ENCODE measurements around the gene ITIH3. TPM values are rescaled to one million over a fixed set of nuclear protein-coding genes. Genes with fewer than 3 reads are reported as not detected.

ITIH3 gene
- total and polyA plus RNA-seq, 9 donors: 0.23 to 14.2 (median 1.8) TPM

DNA sequence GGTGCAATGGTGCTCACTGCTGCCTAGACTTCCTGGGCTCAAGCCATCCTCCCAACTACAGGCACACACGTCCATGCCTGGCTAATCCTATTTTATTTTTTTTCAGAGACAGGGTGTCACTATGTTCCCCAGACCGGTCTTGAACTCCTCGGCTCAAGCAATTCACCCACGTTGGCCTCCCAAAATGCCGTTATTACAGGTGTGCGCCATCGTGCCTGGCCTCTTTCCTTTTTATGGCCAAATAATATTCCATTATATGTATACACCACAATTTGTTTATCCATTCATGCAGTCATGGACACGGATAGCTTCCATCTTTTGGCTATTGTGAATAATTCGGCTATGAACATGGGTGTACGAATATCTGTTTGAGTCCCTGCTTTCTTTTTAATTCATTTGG is 22.9 kb upstream of the ITIH3 start:
- DNase-seq: peak in 1 of 5 donors; percentile 18
- Histone ChIP-seq H3K27ac (no peak overlapping the region), H3K4me3 (peak overlapping the region; percentile 75), H3K36me3 (no peaks in the 10 kb centered on the region), H3K4me1 (ENCODE audit: insufficient read depth) (peaks cover 2% of the 10 kb centered on the region), H3K27me3 (no peaks in the 10 kb centered on the region), H3K9me3 (no peaks in the 10 kb centered on the region)
- TF ChIP-seq POLR2A (IDR thresholded peaks at IDR 0.05): no peak
- TF ChIP-seq EP300 (IDR thresholded peaks at IDR 0.05): no peak
- TF ChIP-seq, protein P1, sequence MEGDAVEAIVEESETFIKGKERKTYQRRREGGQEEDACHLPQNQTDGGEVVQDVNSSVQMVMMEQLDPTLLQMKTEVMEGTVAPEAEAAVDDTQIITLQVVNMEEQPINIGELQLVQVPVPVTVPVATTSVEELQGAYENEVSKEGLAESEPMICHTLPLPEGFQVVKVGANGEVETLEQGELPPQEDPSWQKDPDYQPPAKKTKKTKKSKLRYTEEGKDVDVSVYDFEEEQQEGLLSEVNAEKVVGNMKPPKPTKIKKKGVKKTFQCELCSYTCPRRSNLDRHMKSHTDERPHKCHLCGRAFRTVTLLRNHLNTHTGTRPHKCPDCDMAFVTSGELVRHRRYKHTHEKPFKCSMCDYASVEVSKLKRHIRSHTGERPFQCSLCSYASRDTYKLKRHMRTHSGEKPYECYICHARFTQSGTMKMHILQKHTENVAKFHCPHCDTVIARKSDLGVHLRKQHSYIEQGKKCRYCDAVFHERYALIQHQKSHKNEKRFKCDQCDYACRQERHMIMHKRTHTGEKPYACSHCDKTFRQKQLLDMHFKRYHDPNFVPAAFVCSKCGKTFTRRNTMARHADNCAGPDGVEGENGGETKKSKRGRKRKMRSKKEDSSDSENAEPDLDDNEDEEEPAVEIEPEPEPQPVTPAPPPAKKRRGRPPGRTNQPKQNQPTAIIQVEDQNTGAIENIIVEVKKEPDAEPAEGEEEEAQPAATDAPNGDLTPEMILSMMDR (IDR thresholded peaks at IDR 0.05): no peak
- 83 to 88% (median 86%) methylated on average over 10 of the region's 10 CpGs for WGBS, 3 donors
- intact Hi-C loops (cut with DNase I): no loop called here

DNA sequence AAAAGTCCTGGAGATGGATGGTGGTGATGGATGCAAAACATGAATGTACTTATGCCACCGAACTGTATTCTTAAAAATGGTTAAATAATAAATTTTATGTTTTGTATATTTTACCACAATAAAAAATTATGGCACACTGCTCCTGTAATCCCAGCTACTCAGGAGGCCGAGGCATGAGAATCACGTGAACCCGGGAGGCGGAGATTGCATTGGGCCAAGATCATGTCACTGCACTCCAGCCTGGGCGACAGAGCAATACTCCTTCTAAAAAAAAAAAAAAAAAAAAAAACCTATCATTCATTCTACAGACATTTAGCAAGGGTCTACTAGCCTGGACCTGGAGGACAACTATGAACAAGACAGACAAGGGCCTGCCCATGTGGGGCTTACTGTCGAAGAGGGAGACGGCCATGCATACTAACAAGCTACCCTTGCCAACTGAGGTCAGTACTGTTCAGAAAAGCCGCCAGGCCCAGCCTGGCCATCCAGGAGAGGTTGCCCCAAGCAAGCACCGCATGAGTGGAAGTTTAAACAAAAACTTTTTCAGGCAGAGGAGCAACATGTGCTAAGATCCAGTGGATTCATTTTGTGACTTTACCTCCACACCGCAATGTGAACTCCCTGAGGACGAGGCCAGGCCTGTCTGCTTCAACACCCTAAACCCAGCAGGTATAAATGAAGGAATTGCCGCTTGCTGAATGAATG is 21.1 kb upstream of the ITIH3 start:
- peak in 1 of 5 donors; percentile 20 for DNase-seq
- TF ChIP-seq, protein P1 (IDR thresholded peaks at IDR 0.05): no peak
- TF ChIP-seq POLR2A (IDR thresholded peaks at IDR 0.05) (no peak), EP300 (IDR thresholded peaks at IDR 0.05) (no peak)
- peaks cover 2% of the 10 kb centered on the region for H3K4me1 ChIP-seq (ENCODE audit: insufficient read depth)
- no peak overlapping the region for H3K4me3 ChIP-seq
- 91 to 92% (median 91%) methylated on average over 13 of the region's 13 CpGs for WGBS, 3 donors
- H3K27me3 ChIP-seq: no peaks in the 10 kb centered on the region
- H3K9me3 ChIP-seq: no peaks in the 10 kb centered on the region
- H3K27ac ChIP-seq: no peak overlapping the region
- intact Hi-C loops (cut with DNase I): no loop called here
- H3K36me3 ChIP-seq: no peaks in the 10 kb centered on the region

DNA sequence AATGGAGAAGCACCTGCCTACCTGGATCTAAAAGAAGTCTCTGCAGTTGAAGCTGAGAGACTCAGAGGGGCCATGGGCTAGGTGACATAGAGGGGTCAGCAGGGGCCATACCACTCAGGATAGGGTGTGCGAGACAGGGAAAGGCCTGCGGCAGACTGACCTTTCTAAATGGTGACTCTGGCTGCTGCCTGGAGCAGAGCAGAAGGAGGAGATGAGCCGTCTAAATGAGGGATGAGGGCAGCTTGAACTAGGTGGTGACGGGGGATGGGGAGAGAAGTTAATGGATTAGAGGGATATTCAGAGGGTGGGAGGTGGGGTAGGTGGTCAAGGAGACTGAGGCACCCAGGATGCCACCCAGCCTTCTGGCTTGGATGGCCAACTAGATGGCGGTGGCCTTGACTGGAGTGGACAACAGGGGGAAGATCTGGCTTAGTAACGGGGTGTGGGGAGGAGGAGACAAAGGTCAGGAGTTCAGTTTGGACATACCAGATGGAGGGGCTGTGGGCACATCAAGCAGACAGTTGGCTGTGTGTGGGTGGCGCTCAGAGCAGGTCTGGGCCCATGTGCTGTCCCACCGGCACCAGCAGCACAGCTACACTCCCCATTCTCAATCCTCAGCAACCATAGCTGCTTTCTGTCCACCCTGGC is 20.4 kb upstream of the ITIH3 start:
- Histone ChIP-seq H3K36me3 (no peaks in the 10 kb centered on the region), H3K4me1 (ENCODE audit: insufficient read depth) (peaks cover 2% of the 10 kb centered on the region), H3K4me3 (no peak overlapping the region), H3K27ac (no peak overlapping the region), H3K9me3 (no peaks in the 10 kb centered on the region), H3K27me3 (no peaks in the 10 kb centered on the region)
- peak in 1 of 5 donors; percentile 15 for DNase-seq
- intact Hi-C loops (cut with DNase I): no loop called here
- 66 to 80% (median 71%) methylated on average over 8 of the region's 8 CpGs for WGBS, 3 donors
- no peak for TF ChIP-seq EP300 (IDR thresholded peaks at IDR 0.05)
- TF ChIP-seq, protein P1 (IDR thresholded peaks at IDR 0.05): no peak
- no peak for TF ChIP-seq POLR2A (IDR thresholded peaks at IDR 0.05)

DNA sequence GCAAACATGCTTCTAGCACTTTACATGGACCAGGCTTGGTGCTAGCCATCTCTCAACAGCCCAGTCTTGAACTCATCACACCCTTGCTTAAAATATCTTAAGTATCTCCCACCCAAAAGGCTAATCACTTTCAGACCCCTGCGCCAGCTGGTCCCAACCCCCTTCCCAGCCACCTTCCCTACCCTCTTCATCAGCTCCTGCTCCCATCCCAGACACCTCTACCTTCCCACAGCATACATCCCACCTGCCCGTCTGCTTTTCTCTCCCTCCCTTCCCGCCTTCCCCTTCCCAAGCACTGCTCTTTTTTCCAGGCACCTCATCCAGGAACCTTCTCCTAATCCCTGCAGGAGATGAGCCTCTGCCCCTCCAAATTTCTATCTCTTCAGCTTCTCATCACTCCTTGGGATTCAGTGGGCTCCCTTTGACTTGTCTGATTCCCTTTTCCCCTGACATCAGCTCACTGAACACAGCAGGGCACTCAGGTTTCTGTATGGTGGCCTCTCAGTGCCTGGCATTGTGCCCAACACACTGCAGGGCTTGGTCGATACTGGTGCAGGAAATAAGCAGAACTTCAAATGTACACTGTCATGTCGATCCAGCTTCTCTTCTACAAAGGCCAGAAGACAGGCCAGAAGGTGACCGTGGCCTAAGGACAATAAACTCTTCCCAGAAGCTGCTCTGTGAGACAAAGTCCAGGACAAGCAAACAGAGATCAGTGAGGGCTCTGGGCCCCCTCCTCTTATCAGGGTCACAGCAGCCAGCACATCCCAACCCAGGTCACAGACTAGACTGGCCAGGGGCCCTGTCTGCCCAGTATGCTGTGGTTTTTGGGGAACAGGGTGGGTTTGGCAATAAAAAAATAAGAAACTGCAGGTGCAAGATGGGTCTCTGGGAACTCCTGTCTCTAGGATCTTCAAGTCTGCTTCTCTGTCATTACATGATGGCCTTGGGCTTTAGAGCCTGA is 19.4 kb upstream of the ITIH3 start:
- Histone ChIP-seq H3K36me3 (no peaks in the 10 kb centered on the region), H3K9me3 (no peaks in the 10 kb centered on the region), H3K4me1 (ENCODE audit: insufficient read depth) (no peaks in the 10 kb centered on the region), H3K4me3 (no peak overlapping the region), H3K27ac (no peak overlapping the region), H3K27me3 (no peaks in the 10 kb centered on the region)
- WGBS, 3 donors: 39 to 52% (median 48%) methylated on average over 6 of the region's 6 CpGs
- intact Hi-C loops (cut with DNase I): no loop called here
- DNase-seq: peak in 2 of 5 donors; percentile 10 to 23
- TF ChIP-seq EP300 (IDR thresholded peaks at IDR 0.05): no peak
- TF ChIP-seq POLR2A (IDR thresholded peaks at IDR 0.05): no peak
- TF ChIP-seq, protein P1 (IDR thresholded peaks at IDR 0.05): no peak

Measured in ovary (tissue), 9 donors.